ENCODE measurements around the gene SEZ6. TPM values are rescaled to one million over a fixed set of nuclear protein-coding genes. Genes with fewer than 3 reads are reported as not detected.

The SEZ6 gene
- total RNA-seq, 4 donors from 2014 or later = not detected

GRCh38 chr17:29032857-29033197 is 27.0 kb upstream of the SEZ6 start:
- Histone ChIP-seq H3K4me1 (no peaks in the 10 kb centered on the region), H3K27me3 (peaks cover 10 to 41% (median 27%) of the 10 kb centered on the region in 3 donors), H3K9me3 (no peaks in the 10 kb centered on the region), H3K36me3 (no peaks in the 10 kb centered on the region), H3K4me3 (no peak overlapping the region), H3K27ac (no peak overlapping the region)
- no peak for DNase-seq
- TF ChIP-seq POLR2A (IDR thresholded peaks at IDR 0.05) (no peak), CTCF (IDR thresholded peaks at IDR 0.05 in 4 of 5, conservative IDR thresholded peaks at IDR 0.05 in 1 of 5) (no peak)
- in situ Hi-C loops (cut with MboI; ENCODE audit: low sequenced_read_pairs in 4 of 4) = no loop called here
- intact Hi-C loops (cut with DNase I; ENCODE audit: low total_unique reads) = no loop called here
- no peak for ATAC-seq

- DNase-seq (no peak), ATAC-seq (no peak)
- in situ Hi-C loops (cut with MboI; ENCODE audit: low sequenced_read_pairs in 4 of 4) = no loop called here
- H3K4me1 ChIP-seq = no peaks in the 10 kb centered on the region
- peaks cover 7 to 35% (median 21%) of the 10 kb centered on the region in 3 donors for H3K27me3 ChIP-seq
- H3K9me3 ChIP-seq = no peaks in the 10 kb centered on the region
- no peak for TF ChIP-seq POLR2A (IDR thresholded peaks at IDR 0.05)
- TF ChIP-seq CTCF (IDR thresholded peaks at IDR 0.05 in 4 of 5, conservative IDR thresholded peaks at IDR 0.05 in 1 of 5) = no peak
- H3K36me3 ChIP-seq = no peaks in the 10 kb centered on the region
- H3K27ac ChIP-seq = no peak overlapping the region
- no peak overlapping the region for H3K4me3 ChIP-seq
- intact Hi-C loops (cut with DNase I; ENCODE audit: low total_unique reads) = no loop called here
These were observed 26.4 kb upstream of the SEZ6 start for GRCh38 chr17:29032013-29032856.

GRCh38 chr17:29031488-29031887 is 25.7 kb upstream of the SEZ6 start:
- H3K9me3 ChIP-seq = no peaks in the 10 kb centered on the region

DNA sequence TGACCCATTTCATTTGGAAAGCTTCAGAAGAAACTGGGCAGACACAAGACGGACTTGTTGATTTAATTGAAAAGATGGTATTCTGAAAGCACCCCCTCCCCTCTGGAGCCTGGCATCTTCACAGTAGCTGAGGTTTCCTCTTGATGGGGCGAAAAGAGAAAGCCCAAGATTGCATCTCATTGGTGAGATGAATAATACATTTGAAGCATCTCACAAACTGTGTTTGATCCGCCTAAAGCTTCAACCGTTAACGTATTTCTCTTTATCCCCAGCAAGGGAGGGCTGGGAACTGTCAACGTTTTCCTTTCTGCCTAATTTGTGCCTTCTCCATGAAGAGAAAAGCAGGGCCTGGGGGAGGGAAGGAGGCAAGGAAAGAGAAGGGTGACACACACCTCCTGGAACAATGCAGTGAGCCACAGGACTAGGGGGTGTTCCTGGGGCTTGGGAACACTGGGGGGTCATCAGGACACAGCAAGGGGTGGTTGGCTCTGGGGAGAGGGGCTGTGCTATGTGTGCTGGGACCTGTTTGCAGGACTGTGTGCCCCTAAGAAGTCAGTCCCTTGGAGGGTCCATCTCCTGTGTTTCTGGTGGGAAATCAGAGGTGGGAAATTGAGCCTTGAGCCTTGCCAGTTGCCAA is 18.6 kb upstream of the SEZ6 start:
- in situ Hi-C loops (cut with MboI; ENCODE audit: low sequenced_read_pairs in 4 of 4) (no loop called here), intact Hi-C loops (cut with DNase I; ENCODE audit: low total_unique reads) (no loop called here)
- DNase-seq = no peak
- Histone ChIP-seq H3K9me3 (no peaks in the 10 kb centered on the region), H3K4me1 (no peaks in the 10 kb centered on the region), H3K36me3 (no peaks in the 10 kb centered on the region), H3K27ac (no peak overlapping the region), H3K4me3 (no peak overlapping the region), H3K27me3 (peaks cover 13 to 20% (median 20%) of the 10 kb centered on the region in 3 donors)
- ATAC-seq = no peak
- no peak for TF ChIP-seq CTCF (IDR thresholded peaks at IDR 0.05 in 4 of 5, conservative IDR thresholded peaks at IDR 0.05 in 1 of 5)
- no peak for TF ChIP-seq POLR2A (IDR thresholded peaks at IDR 0.05)

More at GRCh38 chr17:29031488-29031887, 25.7 kb upstream of the SEZ6 start:
- DNase-seq (no peak), ATAC-seq (no peak)
- Histone ChIP-seq H3K27ac (no peak overlapping the region), H3K36me3 (no peaks in the 10 kb centered on the region), H3K4me1 (no peaks in the 10 kb centered on the region), H3K4me3 (no peak overlapping the region), H3K27me3 (peaks cover 7 to 32% (median 19%) of the 10 kb centered on the region in 3 donors)
- no peak for TF ChIP-seq POLR2A (IDR thresholded peaks at IDR 0.05)
- no peak for TF ChIP-seq CTCF (IDR thresholded peaks at IDR 0.05 in 4 of 5, conservative IDR thresholded peaks at IDR 0.05 in 1 of 5)
- intact Hi-C loops (cut with DNase I; ENCODE audit: low total_unique reads) = no loop called here
- in situ Hi-C loops (cut with MboI; ENCODE audit: low sequenced_read_pairs in 4 of 4) = no loop called here

Measured in gastrocnemius medialis (tissue), 4 donors.